Stimulated activated naive B cell treated with anti-CD40 and anti-IgM and Interleukin-4, amounts not matched to agents 10 μg/mL and 1 μg/mL and 100 μg/mL, for 72 hours (primary cell): ENCODE measurements around the gene SGPP2.
"Not testable (repeated sequence)": the region's sequence is repeated elsewhere in the genome, so short reads cannot be mapped to it uniquely, and the experiment has no call there.

Source experiments
- ATAC-seq, 2 donors: fragments of 150-1000 bp; cut with Tn5 transposase; replicated peaks; 2 replicates each; pipeline ENCODE4 v1.10.0; 2021; ENCODE audit warnings: moderate library complexity in 1 of 2
- DNase-seq: peaks from one replicate; pipeline ENCODE4 v3.0.0; 2021
- H3K27ac Mint-ChIP-seq: one replicate; pipeline ENCODE4 v1.8.0; 2022; ENCODE audit warnings: mild to moderate bottlenecking, mixed read lengths
- H3K27me3 Mint-ChIP-seq, 2 donors: one replicate each; pipeline ENCODE4 v1.8.0; 2022; ENCODE audit warnings: mixed read lengths in 2 of 2
- H3K36me3 Mint-ChIP-seq, 2 donors: one replicate each; pipeline ENCODE4 v1.8.0; 2022; ENCODE audit warnings: mixed read lengths in 2 of 2, mild to moderate bottlenecking in 1 of 2
- H3K4me1 Mint-ChIP-seq, 2 donors: one replicate each; pipeline ENCODE4 v1.8.0; 2022; ENCODE audit warnings: mixed read lengths in 2 of 2, mild to moderate bottlenecking in 1 of 2
- H3K4me3 Mint-ChIP-seq, 2 donors: one replicate each; pipeline ENCODE4 v1.8.0; 2022; ENCODE audit warnings: mild to moderate bottlenecking in 2 of 2, mixed read lengths in 2 of 2, moderate library complexity in 1 of 2
- H3K9me3 Mint-ChIP-seq, 2 donors: one replicate each; pipeline ENCODE4 v1.8.0; 2022; ENCODE audit warnings: mixed read lengths in 2 of 2, mild to moderate bottlenecking in 1 of 2

SGPP2 gene

DNA sequence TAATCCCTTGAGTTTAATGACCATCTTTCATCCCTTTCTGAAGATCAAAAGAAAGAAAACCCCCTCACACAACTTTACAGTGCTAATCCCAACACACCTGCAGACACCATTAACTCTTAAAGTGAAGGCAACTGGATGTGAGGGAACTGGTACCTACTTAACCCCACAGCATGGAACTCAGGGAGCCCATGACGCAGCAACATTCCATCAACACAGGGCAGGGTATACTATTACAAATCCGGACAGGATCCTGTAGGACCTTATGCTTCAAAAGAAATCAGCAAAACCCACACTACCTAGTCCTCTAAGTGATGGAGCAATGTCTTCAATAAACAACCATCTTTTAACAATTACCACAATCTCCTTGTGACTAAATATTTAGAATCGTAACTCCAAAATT, 153.0 kb downstream of the SGPP2 start:
- Mint-ChIP-seq H3K4me1 (peaks cover 6 to 9% of the 10 kb centered on the region in 2 donors), H3K27me3 (no peaks in the 10 kb centered on the region), H3K36me3 (peaks cover 18 to 48% of the 10 kb centered on the region in 2 donors), H3K4me3 (no peak overlapping the region), H3K9me3 (no peaks in the 10 kb centered on the region), H3K27ac (no peak overlapping the region)
- ATAC-seq (no peak), DNase-seq (no peak)

DNA sequence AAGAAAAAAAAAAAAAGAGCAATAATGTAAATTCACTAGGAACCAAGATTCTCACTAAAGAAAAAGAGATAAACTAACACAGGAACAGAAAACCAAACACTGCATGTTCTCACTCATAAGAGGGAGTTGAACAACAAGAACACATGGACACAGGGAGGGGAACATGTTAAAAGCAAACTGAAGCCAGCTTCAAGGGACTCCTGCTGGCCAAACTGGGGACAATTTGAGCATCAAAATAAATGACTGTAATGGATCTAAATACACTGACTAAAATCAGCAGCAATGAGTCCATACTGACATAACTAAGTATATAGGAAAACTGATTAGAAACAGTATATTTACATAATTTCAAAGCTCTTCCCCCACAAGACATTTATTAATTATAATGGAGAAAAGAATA, 158.6 kb downstream of the SGPP2 start:
- no peaks in the 10 kb centered on the region for H3K27me3 Mint-ChIP-seq
- DNase-seq (no peak), ATAC-seq (no peak)
- no peaks in the 10 kb centered on the region for H3K9me3 Mint-ChIP-seq
- H3K4me1 Mint-ChIP-seq = peaks cover 8 to 20% of the 10 kb centered on the region in 2 donors
- H3K36me3 Mint-ChIP-seq = peaks cover 40 to 64% of the 10 kb centered on the region in 2 donors
- no peak overlapping the region for H3K27ac Mint-ChIP-seq
- no peak overlapping the region for H3K4me3 Mint-ChIP-seq

GRCh38 chr2:222584589-222584988, 160.2 kb downstream of the SGPP2 start:
- Mint-ChIP-seq H3K36me3 (peaks cover 49 to 72% of the 10 kb centered on the region in 2 donors), H3K4me1 (peaks cover 6 to 20% of the 10 kb centered on the region in 2 donors)
- not testable (repeated sequence) for H3K9me3 Mint-ChIP-seq, DNase-seq, H3K27ac Mint-ChIP-seq, H3K27me3 Mint-ChIP-seq, ATAC-seq, H3K4me3 Mint-ChIP-seq

- Mint-ChIP-seq H3K36me3 (peaks cover 49 to 73% of the 10 kb centered on the region in 2 donors), H3K4me3 (no peak overlapping the region), H3K9me3 (no peaks in the 10 kb centered on the region), H3K4me1 (peaks cover 2 to 10% of the 10 kb centered on the region in 2 donors), H3K27me3 (no peaks in the 10 kb centered on the region), H3K27ac (peak overlapping the region; percentile 9)
- no peak for ATAC-seq
- DNase-seq = no peak
Observed at GRCh38 chr2:222591661-222592060, 167.3 kb downstream of the SGPP2 start.

GRCh38 chr2:222592176-222592575, 167.8 kb downstream of the SGPP2 start:
- Mint-ChIP-seq H3K9me3 (no peaks in the 10 kb centered on the region), H3K27ac (no peak overlapping the region), H3K4me3 (no peak overlapping the region), H3K27me3 (no peaks in the 10 kb centered on the region), H3K4me1 (peaks cover 2 to 6% of the 10 kb centered on the region in 2 donors), H3K36me3 (peaks cover 44 to 68% of the 10 kb centered on the region in 2 donors)
- no peak for ATAC-seq
- no peak for DNase-seq

DNA sequence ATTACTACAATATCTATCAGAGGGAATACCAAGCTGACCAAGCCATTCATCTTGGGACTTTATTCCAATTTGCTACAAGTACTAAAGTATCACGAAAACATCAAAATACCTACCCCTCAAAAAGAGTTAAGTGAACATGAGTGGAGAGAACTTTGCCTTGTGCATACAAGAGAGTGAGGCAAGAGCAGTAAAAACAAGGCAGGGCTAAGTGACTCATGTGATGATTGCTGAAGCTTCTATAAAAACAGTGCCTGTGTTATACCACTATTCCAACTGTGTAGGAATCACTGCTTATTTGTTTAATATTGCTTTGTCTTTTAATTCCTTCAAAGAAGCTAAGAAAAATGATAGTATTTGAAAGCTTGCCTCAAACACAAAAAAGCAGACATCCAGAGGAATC, 170.3 kb downstream of the SGPP2 start:
- Mint-ChIP-seq H3K27me3 (no peaks in the 10 kb centered on the region), H3K27ac (no peak overlapping the region), H3K36me3 (peaks cover 37 to 59% of the 10 kb centered on the region in 2 donors), H3K4me1 (peaks cover 0 to 2% of the 10 kb centered on the region in 2 donors), H3K9me3 (no peaks in the 10 kb centered on the region), H3K4me3 (no peak overlapping the region)
- DNase-seq (no peak), ATAC-seq (no peak)

DNA sequence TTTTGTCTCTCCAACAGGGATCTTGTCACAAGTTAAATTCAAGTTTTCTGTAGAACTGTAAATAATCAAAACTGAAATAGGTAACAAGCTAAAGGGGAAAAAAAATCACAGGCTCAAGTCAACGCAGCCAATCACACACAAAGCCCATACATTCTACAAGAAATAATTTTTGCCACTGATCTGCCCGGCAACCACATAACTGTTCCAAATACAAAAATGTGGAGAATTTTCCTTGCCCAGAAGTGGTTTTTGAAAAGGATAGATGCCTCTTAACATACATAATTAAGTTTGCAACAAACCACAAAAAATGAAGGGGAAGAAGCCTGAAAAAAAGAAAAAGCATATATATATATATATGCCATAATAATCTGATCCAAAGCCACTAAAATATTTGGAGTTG, 171.2 kb downstream of the SGPP2 start:
- no peak overlapping the region for H3K4me3 Mint-ChIP-seq
- H3K27ac Mint-ChIP-seq = no peak overlapping the region
- H3K9me3 Mint-ChIP-seq = no peaks in the 10 kb centered on the region
- DNase-seq = no peak
- H3K27me3 Mint-ChIP-seq = no peaks in the 10 kb centered on the region
- no peak for ATAC-seq
- H3K36me3 Mint-ChIP-seq = peaks cover 34 to 58% of the 10 kb centered on the region in 2 donors
- H3K4me1 Mint-ChIP-seq = peaks cover 0 to 2% of the 10 kb centered on the region in 2 donors

DNA sequence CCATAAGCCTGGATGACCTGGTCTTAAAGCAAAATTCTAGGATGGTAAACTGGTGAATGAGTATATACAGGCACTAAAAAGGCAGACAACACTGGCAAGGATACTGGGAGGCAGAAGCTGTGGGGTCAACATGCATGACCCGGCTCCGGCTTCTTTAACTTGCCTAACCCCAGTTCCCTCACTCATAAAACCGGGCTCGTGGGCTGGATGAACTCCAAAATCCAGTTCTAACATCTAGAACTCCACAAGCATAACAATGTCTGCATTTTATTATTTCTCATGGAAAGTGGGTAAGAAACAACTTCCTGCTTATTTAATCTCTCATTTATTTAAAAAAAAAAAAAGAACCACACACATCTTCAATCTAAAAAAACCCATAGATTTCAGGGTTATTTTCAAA, 174.3 kb downstream of the SGPP2 start:
- Mint-ChIP-seq H3K27ac (no peak overlapping the region), H3K4me3 (no peak overlapping the region), H3K4me1 (peaks cover 0 to 2% of the 10 kb centered on the region in 2 donors), H3K27me3 (no peaks in the 10 kb centered on the region), H3K9me3 (no peaks in the 10 kb centered on the region), H3K36me3 (peaks cover 30 to 43% of the 10 kb centered on the region in 2 donors)
- ATAC-seq = no peak
- no peak for DNase-seq

- ATAC-seq = no peak
- Mint-ChIP-seq H3K27ac (no peak overlapping the region), H3K4me3 (no peak overlapping the region), H3K27me3 (no peaks in the 10 kb centered on the region), H3K9me3 (no peaks in the 10 kb centered on the region), H3K4me1 (no peaks in the 10 kb centered on the region), H3K36me3 (peaks cover 28 to 31% of the 10 kb centered on the region in 2 donors)
- DNase-seq = no peak
Observed at GRCh38 chr2:222603501-222603900, 179.2 kb downstream of the SGPP2 start.

- no peak overlapping the region for H3K4me3 Mint-ChIP-seq
- DNase-seq (no peak), ATAC-seq (no peak)
- H3K9me3 Mint-ChIP-seq = no peaks in the 10 kb centered on the region
- H3K4me1 Mint-ChIP-seq = no peaks in the 10 kb centered on the region
- peak overlapping the region; percentile 66 for H3K27ac Mint-ChIP-seq
- peaks cover 26 to 28% of the 10 kb centered on the region in 2 donors for H3K36me3 Mint-ChIP-seq
- H3K27me3 Mint-ChIP-seq = no peaks in the 10 kb centered on the region
Observed at GRCh38 chr2:222604749-222605515, 180.6 kb downstream of the SGPP2 start.

- no peak overlapping the region for H3K27ac Mint-ChIP-seq
Observed at GRCh38 chr2:222606306-222606705, 182.0 kb downstream of the SGPP2 start.

DNA sequence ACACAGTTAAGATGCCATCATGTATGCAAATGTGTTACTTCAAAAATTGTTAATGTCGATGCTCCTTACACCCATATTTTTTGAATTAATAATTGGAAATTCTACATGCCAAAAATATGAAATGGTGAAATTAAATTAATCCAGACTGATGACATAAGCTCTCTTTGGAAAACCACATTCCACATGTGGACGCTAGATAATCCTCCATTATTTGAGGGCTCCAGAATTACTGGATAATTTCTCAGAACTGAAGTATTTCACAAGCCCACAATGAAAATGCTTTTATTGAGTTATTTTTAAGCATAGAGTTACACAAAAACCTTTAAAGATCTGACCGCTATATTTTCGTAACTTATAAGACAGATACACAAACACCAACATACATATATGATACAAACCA, 183.7 kb downstream of the SGPP2 start:
- DNase-seq (no peak), ATAC-seq (no peak)
- H3K4me1 Mint-ChIP-seq = no peaks in the 10 kb centered on the region
- H3K27ac Mint-ChIP-seq = no peak overlapping the region
- no peaks in the 10 kb centered on the region for H3K27me3 Mint-ChIP-seq
- H3K4me3 Mint-ChIP-seq = no peak overlapping the region
- H3K36me3 Mint-ChIP-seq = peaks cover 21 to 29% of the 10 kb centered on the region in 2 donors
- H3K9me3 Mint-ChIP-seq = no peaks in the 10 kb centered on the region

More at GRCh38 chr2:222606306-222606705, 182.0 kb downstream of the SGPP2 start:
- Mint-ChIP-seq H3K27me3 (no peaks in the 10 kb centered on the region), H3K9me3 (no peaks in the 10 kb centered on the region), H3K4me3 (no peak overlapping the region), H3K4me1 (no peaks in the 10 kb centered on the region), H3K36me3 (peaks cover 22 to 27% of the 10 kb centered on the region in 2 donors)
- DNase-seq (no peak), ATAC-seq (no peak)

- no peaks in the 10 kb centered on the region for H3K9me3 Mint-ChIP-seq
- no peaks in the 10 kb centered on the region for H3K4me1 Mint-ChIP-seq
- H3K4me3 Mint-ChIP-seq = no peak overlapping the region
- H3K27me3 Mint-ChIP-seq = no peaks in the 10 kb centered on the region
- ATAC-seq (no peak), DNase-seq (no peak)
- peaks cover 19 to 29% of the 10 kb centered on the region in 2 donors for H3K36me3 Mint-ChIP-seq
- H3K27ac Mint-ChIP-seq = no peak overlapping the region
Observed at GRCh38 chr2:222609381-222609780, 185.0 kb downstream of the SGPP2 start.
